MM.1S (cell line): Measurements from ENCODE around the gene CYP46A1.

Experiments used
- EZH2phosphoT487 ChIP-seq: fragments of 300-600 bp; sonication (generic); IDR thresholded peaks from 2 replicates; pipeline ENCODE4 v1.6.1; 2018; ENCODE audit warnings: antibody characterized with exemption, low read length
- TF ChIP-seq, protein P1 (sequence below): fragments of 300-600 bp; sonication (generic); IDR thresholded peaks from 2 replicates; pipeline ENCODE4 v1.5.1; 2016; ENCODE audit warnings: antibody characterized with exemption, low read length, mixed read lengths

- TF ChIP-seq, protein P1, sequence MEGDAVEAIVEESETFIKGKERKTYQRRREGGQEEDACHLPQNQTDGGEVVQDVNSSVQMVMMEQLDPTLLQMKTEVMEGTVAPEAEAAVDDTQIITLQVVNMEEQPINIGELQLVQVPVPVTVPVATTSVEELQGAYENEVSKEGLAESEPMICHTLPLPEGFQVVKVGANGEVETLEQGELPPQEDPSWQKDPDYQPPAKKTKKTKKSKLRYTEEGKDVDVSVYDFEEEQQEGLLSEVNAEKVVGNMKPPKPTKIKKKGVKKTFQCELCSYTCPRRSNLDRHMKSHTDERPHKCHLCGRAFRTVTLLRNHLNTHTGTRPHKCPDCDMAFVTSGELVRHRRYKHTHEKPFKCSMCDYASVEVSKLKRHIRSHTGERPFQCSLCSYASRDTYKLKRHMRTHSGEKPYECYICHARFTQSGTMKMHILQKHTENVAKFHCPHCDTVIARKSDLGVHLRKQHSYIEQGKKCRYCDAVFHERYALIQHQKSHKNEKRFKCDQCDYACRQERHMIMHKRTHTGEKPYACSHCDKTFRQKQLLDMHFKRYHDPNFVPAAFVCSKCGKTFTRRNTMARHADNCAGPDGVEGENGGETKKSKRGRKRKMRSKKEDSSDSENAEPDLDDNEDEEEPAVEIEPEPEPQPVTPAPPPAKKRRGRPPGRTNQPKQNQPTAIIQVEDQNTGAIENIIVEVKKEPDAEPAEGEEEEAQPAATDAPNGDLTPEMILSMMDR: no peak
- no peak for TF ChIP-seq EZH2phosphoT487
Measured at GRCh38 chr14:99737956-99738667, 54.0 kb downstream of the CYP46A1 start.
